ENCODE results near the gene TRIOBP.
"Not testable (repeated sequence)": the region's sequence is repeated elsewhere in the genome, so short reads cannot be mapped to it uniquely, and the experiment has no call there.

TRIOBP gene

DNA sequence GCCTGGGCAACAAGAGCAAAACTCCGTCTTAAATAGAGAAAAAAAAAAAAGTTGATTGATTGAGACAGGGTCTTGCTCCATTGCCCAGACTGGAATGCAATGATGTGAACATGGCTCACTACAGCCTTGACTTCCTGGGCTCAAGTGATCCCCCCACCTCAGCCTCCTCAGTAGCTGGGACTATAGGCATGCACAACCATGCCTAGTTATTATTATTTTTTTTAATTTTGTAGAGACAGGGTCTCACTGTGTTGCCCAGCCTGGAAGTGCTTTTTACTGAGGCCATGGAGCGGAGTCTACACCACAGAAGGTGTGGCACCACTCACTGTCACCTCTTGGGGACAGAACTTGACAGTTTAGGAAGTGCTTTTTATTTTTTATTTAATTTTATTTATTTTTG lies 17.8 kb downstream of the TRIOBP start:
- Histone ChIP-seq H3K27me3 (ENCODE audit: insufficient read depth, low read length) (no peaks in the 10 kb centered on the region), H2AFZ (ENCODE audit: low read length, unreplicated experiment) (no peak overlapping the region), H3K79me2 (ENCODE audit: control insufficient read depth, insufficient read depth, low read length, unreplicated experiment) (no peaks in the 10 kb centered on the region), H3K4me1 (ENCODE audit: control insufficient read depth, insufficient read depth, low read length, unreplicated experiment) (peaks cover 3% of the 10 kb centered on the region), H3K27ac (ENCODE audit: low read depth, low read length) (no peak overlapping the region), H3K36me3 (ENCODE audit: insufficient read depth, low read length) (no peaks in the 10 kb centered on the region), H3K4me3 (ENCODE audit: low read depth, low read length) (no peak overlapping the region)

DNA sequence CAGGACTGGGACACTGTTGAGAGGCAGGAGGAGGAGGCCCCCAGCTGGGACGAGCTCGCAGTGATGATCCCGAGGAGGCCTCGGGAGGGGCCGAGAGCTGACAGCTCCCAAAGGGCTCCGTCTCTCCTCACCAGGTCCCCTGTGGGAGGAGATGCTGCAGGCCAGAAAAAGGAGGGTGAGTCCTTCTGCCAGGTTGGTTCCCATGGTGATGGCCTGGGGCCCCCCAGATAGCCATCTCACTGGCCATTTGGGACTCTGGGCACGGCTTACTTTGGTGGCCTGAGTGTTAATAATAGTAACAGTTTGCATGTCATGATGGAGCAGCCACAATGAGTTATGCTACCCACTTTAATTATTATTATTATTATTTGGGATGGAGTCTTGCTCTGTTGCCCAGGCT lies 18.9 kb downstream of the TRIOBP start:
- no peak overlapping the region for H3K27ac ChIP-seq (ENCODE audit: low read depth, low read length)
- peaks cover 3% of the 10 kb centered on the region for H3K4me1 ChIP-seq (ENCODE audit: control insufficient read depth, insufficient read depth, low read length, unreplicated experiment)
- no peaks in the 10 kb centered on the region for H3K79me2 ChIP-seq (ENCODE audit: control insufficient read depth, insufficient read depth, low read length, unreplicated experiment)
- no peak overlapping the region for H3K4me3 ChIP-seq (ENCODE audit: low read depth, low read length)
- H3K36me3 ChIP-seq (ENCODE audit: insufficient read depth, low read length) = no peaks in the 10 kb centered on the region
- H3K27me3 ChIP-seq (ENCODE audit: insufficient read depth, low read length) = no peaks in the 10 kb centered on the region
- H2AFZ ChIP-seq (ENCODE audit: low read length, unreplicated experiment) = no peak overlapping the region

DNA sequence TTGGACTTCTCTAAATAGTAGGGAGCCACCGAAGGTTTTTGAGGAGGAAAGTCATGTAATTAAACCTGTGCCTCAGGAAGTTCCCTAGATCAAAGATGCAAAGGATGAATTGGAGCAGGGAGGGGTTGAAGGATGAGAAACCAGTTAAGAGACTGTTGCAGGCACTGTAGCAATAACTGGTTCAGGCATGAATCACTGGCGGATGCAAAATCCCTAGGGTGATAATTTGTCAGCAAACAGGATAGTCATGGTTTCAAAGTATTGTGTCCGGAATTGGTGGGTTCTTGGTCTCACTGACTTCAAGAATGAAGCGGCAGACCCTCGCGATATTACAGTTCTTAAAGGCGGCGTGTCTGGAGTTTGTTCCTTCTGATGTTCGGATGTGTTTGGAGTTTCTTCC lies 19.9 kb downstream of the TRIOBP start:
- H3K4me1 ChIP-seq (ENCODE audit: control insufficient read depth, insufficient read depth, low read length, unreplicated experiment) = peaks cover 3% of the 10 kb centered on the region
- H3K27me3 ChIP-seq (ENCODE audit: insufficient read depth, low read length) = no peaks in the 10 kb centered on the region
- H3K27ac ChIP-seq (ENCODE audit: low read depth, low read length) = peak overlapping the region; percentile 41
- H3K36me3 ChIP-seq (ENCODE audit: insufficient read depth, low read length) = no peaks in the 10 kb centered on the region
- no peak overlapping the region for H3K4me3 ChIP-seq (ENCODE audit: low read depth, low read length)
- no peaks in the 10 kb centered on the region for H3K79me2 ChIP-seq (ENCODE audit: control insufficient read depth, insufficient read depth, low read length, unreplicated experiment)
- H2AFZ ChIP-seq (ENCODE audit: low read length, unreplicated experiment) = no peak overlapping the region

DNA sequence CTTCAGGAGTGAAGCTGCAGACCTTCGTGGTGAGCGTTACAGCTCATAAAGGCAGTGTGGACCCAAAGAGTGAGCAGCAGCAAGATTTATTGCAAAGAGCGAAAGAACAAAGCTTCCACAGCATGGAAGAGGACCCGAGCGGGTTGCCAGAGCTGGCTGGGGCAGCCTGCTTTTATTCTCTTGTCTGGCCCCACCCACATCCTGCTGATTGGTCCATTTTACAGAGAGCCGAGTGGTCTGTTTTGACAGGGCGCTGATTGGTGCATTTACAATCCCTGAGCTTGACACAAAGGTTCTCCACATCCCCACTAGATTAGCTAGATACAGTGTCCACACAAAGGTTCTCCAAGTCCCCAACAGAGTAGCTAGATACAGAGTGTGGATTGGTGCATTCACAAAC lies 20.4 kb downstream of the TRIOBP start:
- not testable (repeated sequence) for H3K4me1 ChIP-seq (ENCODE audit: control insufficient read depth, insufficient read depth, low read length, unreplicated experiment); H3K36me3 ChIP-seq (ENCODE audit: insufficient read depth, low read length); H3K4me3 ChIP-seq (ENCODE audit: low read depth, low read length); H3K27ac ChIP-seq (ENCODE audit: low read depth, low read length); H3K79me2 ChIP-seq (ENCODE audit: control insufficient read depth, insufficient read depth, low read length, unreplicated experiment); H3K27me3 ChIP-seq (ENCODE audit: insufficient read depth, low read length); H2AFZ ChIP-seq (ENCODE audit: low read length, unreplicated experiment)

DNA sequence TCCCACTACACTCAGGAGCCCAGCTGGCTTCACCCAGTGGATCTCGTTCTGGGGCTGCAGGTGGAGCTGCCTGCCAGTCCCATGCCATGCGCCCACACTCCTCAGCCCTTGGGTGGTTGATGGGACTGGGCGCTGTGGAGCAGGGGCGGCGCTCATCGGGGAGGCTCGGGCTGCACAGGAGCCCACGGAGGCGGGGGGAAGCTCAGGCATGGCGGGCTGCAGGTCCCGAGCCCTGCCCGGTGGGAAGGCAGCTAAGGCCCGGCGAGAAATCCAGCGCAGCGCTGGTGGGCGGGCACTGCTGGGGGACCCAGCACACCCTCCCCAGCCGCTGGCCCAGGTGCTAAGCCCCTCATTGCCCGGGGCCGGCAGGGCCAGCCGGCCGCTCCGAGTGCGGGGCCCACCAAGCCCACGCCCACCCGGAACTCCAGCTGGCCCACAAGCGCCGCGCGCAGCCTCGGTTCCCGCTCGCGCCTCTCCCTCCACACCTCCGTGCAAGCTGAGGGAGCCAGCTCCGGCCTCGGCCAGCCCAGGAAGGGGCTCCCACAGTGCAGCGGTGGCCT lies 21.0 kb downstream of the TRIOBP start:
- H2AFZ ChIP-seq (ENCODE audit: low read length, unreplicated experiment); H3K79me2 ChIP-seq (ENCODE audit: control insufficient read depth, insufficient read depth, low read length, unreplicated experiment); H3K4me1 ChIP-seq (ENCODE audit: control insufficient read depth, insufficient read depth, low read length, unreplicated experiment); H3K36me3 ChIP-seq (ENCODE audit: insufficient read depth, low read length); H3K4me3 ChIP-seq (ENCODE audit: low read depth, low read length); H3K27me3 ChIP-seq (ENCODE audit: insufficient read depth, low read length); H3K27ac ChIP-seq (ENCODE audit: low read depth, low read length): not testable (repeated sequence)

DNA sequence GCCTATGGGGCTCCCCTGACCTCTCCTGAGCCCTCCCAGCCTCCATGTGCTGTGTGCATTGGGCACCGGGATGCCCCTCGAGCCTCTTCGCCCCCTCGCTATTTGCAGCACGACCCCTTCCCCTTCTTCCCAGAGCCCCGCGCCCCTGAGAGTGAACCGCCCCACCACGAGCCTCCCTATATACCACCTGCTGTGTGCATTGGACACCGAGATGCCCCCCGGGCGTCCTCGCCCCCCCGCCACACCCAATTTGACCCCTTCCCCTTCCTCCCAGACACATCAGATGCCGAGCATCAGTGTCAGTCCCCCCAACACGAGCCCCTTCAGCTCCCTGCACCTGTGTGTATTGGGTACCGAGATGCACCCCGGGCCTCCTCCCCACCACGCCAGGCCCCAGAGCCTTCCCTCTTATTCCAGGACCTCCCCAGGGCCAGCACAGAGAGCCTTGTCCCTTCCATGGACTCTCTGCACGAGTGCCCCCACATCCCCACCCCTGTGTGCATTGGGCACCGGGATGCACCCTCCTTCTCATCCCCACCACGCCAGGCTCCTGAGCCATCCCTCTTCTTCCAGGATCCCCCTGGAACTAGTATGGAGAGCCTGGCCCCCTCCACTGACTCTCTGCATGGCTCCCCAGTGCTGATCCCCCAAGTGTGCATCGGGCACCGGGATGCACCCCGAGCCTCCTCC lies 28.8 kb downstream of the TRIOBP start:
- H3K36me3 ChIP-seq (ENCODE audit: insufficient read depth, low read length) = no peaks in the 10 kb centered on the region
- no peaks in the 10 kb centered on the region for H3K27me3 ChIP-seq (ENCODE audit: insufficient read depth, low read length)
- no peak overlapping the region for H3K4me3 ChIP-seq (ENCODE audit: low read depth, low read length)
- H3K27ac ChIP-seq (ENCODE audit: low read depth, low read length) = no peak overlapping the region
- H3K79me2 ChIP-seq (ENCODE audit: control insufficient read depth, insufficient read depth, low read length, unreplicated experiment) = no peaks in the 10 kb centered on the region
- peaks cover 8% of the 10 kb centered on the region for H3K4me1 ChIP-seq (ENCODE audit: control insufficient read depth, insufficient read depth, low read length, unreplicated experiment)
- H2AFZ ChIP-seq (ENCODE audit: low read length, unreplicated experiment) = no peak overlapping the region

DNA sequence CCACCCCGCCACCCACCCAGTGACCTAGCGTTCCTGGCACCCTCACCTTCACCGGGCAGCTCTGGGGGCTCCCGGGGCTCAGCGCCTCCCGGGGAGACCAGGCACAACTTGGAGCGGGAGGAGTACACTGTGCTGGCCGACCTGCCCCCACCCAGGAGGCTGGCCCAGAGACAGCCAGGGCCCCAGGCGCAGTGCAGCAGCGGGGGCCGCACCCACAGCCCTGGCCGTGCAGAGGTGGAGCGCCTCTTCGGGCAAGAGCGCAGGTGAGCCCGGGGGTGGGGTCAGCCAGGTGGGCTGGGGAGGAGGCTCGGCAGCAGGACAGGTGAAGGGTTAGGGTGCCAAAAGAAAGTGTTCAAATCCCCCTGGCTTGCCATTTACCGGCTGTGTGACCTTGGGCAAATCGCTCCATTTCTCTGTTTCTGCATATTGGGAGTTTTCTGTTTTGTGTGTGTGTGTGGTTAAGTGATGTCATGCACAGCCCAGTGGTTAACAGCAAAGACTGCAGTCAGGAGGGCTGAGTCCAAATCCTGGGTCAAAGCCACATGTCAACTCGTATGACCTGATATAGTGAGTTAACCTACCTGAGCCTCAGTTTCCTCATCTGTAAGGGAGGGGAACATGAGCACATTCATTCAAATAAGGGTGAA lies 29.5 kb downstream of the TRIOBP start:
- Histone ChIP-seq H3K27ac (ENCODE audit: low read depth, low read length) (no peak overlapping the region), H3K4me3 (ENCODE audit: low read depth, low read length) (no peak overlapping the region), H3K36me3 (ENCODE audit: insufficient read depth, low read length) (no peaks in the 10 kb centered on the region), H3K27me3 (ENCODE audit: insufficient read depth, low read length) (no peaks in the 10 kb centered on the region), H3K79me2 (ENCODE audit: control insufficient read depth, insufficient read depth, low read length, unreplicated experiment) (no peaks in the 10 kb centered on the region), H3K4me1 (ENCODE audit: control insufficient read depth, insufficient read depth, low read length, unreplicated experiment) (peaks cover 8% of the 10 kb centered on the region), H2AFZ (ENCODE audit: low read length, unreplicated experiment) (no peak overlapping the region)

DNA sequence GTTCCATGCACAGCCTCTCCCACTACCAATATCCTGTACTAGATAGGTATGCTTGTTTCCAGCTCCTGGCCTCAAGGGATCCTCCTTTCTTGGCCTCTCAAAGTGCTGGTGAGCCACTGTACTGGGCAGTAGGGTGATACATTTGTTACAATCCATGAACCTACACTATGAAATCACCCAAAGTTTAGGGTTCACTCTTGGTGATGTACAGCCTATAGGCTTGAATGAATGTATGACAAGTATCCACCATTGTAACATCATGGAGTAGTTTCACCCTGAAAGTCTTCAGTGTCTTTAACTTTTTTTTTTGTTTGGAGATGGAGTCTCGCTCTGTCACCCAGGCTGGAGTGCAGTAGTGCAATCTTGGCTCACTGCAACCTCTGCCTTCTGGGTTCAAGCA lies 31.8 kb downstream of the TRIOBP start:
- H3K79me2 ChIP-seq (ENCODE audit: control insufficient read depth, insufficient read depth, low read length, unreplicated experiment) = no peaks in the 10 kb centered on the region
- H2AFZ ChIP-seq (ENCODE audit: low read length, unreplicated experiment) = no peak overlapping the region
- H3K4me1 ChIP-seq (ENCODE audit: control insufficient read depth, insufficient read depth, low read length, unreplicated experiment) = peaks cover 8% of the 10 kb centered on the region
- no peak overlapping the region for H3K4me3 ChIP-seq (ENCODE audit: low read depth, low read length)
- no peaks in the 10 kb centered on the region for H3K27me3 ChIP-seq (ENCODE audit: insufficient read depth, low read length)
- H3K27ac ChIP-seq (ENCODE audit: low read depth, low read length) = no peak overlapping the region
- no peaks in the 10 kb centered on the region for H3K36me3 ChIP-seq (ENCODE audit: insufficient read depth, low read length)

DNA sequence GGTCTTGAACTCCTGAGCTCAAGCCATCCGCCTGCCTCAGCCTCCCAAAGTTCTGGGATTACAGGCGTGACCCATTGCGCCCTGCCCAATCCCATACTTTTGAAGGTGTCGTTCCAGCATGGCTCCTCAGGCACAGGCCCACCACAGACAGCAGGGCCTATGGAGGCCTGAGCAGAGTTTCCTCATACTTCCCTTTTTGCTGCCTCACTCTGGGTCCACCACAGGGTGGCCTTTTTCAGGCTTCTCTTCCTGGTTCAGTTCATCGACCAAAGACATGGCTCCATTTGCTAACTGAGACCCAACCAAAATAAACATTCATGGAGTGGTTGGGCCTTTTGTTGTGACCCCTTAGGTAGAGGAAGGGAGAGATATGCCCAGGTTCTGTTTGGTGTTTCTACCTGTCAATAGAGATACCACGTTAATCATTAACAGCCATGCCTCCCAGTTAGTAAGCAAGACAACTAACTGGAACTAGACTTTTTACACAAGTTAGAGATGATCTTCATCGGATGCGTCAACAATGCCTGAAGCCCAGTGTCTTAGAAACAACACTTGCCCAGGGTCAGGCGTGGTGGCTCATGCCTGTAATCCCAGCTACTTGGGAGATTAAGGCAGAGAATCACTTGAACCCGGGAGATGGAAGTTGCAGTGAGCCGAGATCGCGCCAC lies 35.1 kb downstream of the TRIOBP start:
- Histone ChIP-seq H3K79me2 (ENCODE audit: control insufficient read depth, insufficient read depth, low read length, unreplicated experiment) (no peaks in the 10 kb centered on the region), H3K4me3 (ENCODE audit: low read depth, low read length) (no peak overlapping the region), H3K36me3 (ENCODE audit: insufficient read depth, low read length) (no peaks in the 10 kb centered on the region), H3K27ac (ENCODE audit: low read depth, low read length) (no peak overlapping the region), H3K27me3 (ENCODE audit: insufficient read depth, low read length) (no peaks in the 10 kb centered on the region), H2AFZ (ENCODE audit: low read length, unreplicated experiment) (no peak overlapping the region), H3K4me1 (ENCODE audit: control insufficient read depth, insufficient read depth, low read length, unreplicated experiment) (peaks cover 8% of the 10 kb centered on the region)

DNA sequence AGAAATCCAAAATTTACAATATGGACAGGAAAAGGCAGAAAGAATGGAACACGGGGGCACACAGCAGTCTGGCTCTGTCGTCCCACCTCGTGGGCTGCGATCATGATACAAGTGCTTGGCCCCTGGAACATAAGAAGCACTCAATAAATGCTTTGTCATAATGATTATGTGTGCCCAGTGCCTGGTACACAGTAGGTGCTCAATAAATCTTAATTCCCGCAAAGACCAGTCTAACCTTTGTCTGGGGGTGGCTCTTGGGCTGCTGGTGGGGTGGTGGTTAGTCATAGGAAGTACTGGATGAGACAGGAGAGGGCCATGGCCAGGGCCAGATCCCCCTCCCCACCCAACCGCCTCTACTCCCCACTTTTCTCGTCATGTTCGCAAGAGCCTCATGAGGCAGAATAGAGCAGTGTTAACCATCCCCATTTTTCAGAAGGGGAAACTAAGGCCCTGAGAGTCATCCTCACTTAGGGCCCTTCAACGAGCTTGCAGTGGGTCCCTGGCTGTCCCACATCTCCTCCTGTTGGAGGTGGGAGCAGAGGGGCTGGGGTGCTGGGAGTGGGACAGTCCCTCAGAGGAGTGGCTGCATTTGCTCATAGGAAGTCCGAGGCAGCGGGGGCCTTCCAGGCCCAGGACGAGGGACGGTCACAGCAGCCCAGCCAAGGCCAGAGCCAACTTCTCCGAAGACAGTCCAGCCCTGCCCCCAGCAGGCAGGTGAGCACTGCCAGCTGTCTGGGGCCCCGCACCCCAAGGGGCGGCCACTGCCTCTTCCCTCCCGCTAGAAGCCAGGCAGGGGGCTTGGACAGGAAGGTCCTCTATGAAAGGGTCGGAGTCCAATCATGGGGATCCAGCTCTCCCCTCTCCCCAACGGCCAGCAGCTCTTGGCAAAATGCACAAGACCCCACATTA lies 36.1 kb downstream of the TRIOBP start:
- H2AFZ ChIP-seq (ENCODE audit: low read length, unreplicated experiment) = no peak overlapping the region
- no peaks in the 10 kb centered on the region for H3K79me2 ChIP-seq (ENCODE audit: control insufficient read depth, insufficient read depth, low read length, unreplicated experiment)
- H3K36me3 ChIP-seq (ENCODE audit: insufficient read depth, low read length) = no peaks in the 10 kb centered on the region
- peaks cover 4% of the 10 kb centered on the region for H3K4me1 ChIP-seq (ENCODE audit: control insufficient read depth, insufficient read depth, low read length, unreplicated experiment)
- H3K4me3 ChIP-seq (ENCODE audit: low read depth, low read length) = no peak overlapping the region
- no peaks in the 10 kb centered on the region for H3K27me3 ChIP-seq (ENCODE audit: insufficient read depth, low read length)
- no peak overlapping the region for H3K27ac ChIP-seq (ENCODE audit: low read depth, low read length)

Data from ACC112 (cell line).